C4-2B (cell line): ENCODE data around the gene BNC2.

Source experiments
- H3K27ac ChIP-seq: fragments of 450-650 bp; 2 replicates; pipeline ENCODE4 v1.5.1; 2017
- ZFX ChIP-seq: fragments of 450-650 bp; IDR thresholded peaks from 2 replicates; pipeline ENCODE4 v1.6.1; 2017
- TF ChIP-seq, protein P1 (sequence below): fragments of 450-650 bp; conservative IDR thresholded peaks from 2 replicates; pipeline ENCODE4 v1.5.1; 2017; ENCODE audit warnings: mild to moderate bottlenecking

BNC2 gene

DNA sequence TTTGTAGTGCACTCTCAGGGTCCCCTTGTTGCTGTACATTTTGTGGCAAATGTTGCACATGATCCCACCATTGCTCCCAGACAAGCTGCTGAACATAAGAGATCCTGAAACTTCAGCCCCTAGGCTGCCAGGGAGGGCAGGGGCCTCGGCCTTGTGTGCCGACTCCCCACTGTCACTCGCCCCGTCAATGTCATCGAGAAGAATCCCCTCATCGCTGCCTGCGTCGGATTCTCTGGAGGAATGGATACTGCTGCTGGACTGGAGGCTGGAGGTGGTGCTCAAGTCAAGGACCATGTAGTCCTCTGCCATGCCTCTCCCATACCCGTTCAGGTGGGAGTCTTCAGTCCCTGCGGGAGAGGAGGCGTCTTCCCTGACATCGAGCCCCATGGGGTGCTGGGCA is 451.3 kb downstream of the BNC2 start:
- no peak overlapping the region for H3K27ac ChIP-seq
- TF ChIP-seq, protein P1, sequence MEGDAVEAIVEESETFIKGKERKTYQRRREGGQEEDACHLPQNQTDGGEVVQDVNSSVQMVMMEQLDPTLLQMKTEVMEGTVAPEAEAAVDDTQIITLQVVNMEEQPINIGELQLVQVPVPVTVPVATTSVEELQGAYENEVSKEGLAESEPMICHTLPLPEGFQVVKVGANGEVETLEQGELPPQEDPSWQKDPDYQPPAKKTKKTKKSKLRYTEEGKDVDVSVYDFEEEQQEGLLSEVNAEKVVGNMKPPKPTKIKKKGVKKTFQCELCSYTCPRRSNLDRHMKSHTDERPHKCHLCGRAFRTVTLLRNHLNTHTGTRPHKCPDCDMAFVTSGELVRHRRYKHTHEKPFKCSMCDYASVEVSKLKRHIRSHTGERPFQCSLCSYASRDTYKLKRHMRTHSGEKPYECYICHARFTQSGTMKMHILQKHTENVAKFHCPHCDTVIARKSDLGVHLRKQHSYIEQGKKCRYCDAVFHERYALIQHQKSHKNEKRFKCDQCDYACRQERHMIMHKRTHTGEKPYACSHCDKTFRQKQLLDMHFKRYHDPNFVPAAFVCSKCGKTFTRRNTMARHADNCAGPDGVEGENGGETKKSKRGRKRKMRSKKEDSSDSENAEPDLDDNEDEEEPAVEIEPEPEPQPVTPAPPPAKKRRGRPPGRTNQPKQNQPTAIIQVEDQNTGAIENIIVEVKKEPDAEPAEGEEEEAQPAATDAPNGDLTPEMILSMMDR = no peak
- TF ChIP-seq ZFX = no peak

DNA sequence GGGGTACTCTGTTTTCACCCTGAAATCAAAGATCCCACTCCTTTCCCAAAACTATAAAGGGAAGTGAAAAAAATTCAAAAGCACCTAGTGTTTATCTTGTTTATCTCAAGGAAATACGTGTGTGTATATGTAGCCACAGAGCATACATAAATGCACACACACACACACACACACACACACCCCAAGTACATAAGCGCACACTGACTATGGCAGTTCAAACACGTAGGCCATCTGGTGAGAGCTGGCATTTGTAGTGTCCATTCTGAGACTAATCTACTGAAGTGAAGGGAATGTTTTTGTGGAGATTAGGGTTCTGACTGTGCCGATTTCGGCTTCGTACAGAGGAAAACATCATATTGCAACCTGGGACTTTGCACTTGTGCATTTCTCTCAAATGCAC is 451.7 kb downstream of the BNC2 start:
- no peak overlapping the region for H3K27ac ChIP-seq

DNA sequence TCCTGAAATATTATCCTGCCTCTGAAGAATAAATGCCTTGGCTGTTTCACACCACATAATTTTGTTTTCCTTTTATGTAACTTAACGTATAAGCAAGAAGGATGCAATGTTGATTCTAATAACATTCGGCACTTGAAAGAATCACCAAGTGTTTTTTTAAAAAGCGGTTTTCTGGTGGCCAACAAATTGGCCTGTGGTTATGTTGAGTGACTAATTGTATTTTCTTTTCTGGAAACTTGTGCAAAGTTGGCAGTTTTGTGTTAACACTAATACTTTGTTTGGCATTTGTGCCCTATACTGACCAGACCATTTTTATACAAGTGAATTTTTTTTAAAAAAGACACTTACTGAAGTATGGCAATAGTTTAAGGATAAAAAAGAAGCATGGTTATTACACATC is 452.7 kb downstream of the BNC2 start:
- H3K27ac ChIP-seq = no peak overlapping the region
- TF ChIP-seq ZFX = no peak
- TF ChIP-seq, protein P1 = no peak

More for the DNA sequence above, 451.7 kb downstream of the BNC2 start:
- TF ChIP-seq ZFX = no peak
- TF ChIP-seq, protein P1 = no peak

DNA sequence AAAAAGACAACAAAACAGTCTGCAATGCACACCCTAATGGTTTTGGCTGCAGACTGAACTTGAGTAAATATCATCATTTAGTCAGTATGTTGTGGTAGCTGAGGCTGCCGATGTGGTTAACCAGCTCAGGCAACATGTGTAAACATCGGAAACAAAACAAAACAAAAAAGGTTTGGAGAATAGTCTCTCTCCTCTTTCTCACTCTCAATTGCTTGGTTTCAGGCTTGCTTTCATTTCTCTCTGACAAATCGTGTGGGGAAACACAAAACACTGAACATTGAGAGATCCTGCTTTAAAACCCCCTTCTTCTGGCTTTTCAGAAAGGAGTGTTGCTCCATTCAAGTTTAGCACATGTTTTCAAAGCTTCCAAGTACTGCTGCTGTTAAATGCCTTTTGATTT is 453.3 kb downstream of the BNC2 start:
- no peak for TF ChIP-seq ZFX
- TF ChIP-seq, protein P1 = no peak
- H3K27ac ChIP-seq = no peak overlapping the region

DNA sequence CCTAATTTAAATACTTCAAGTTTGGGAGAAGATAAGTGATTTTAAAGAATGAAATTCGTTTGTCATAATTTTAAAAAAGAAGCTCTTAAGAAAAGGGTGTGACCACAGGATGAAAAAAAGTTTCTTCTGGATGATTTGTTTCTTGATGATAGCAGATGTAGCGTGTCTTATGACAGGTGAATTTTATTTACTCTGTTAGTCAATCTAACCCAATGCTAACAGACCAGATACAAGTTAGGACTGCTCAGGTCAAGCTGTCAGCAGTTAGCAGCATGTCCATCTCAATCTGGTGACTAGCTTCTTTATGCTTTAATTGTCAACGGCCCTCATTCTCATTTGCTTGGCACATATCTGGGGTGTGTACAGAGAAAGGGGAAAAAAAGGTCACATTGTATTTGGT is 456.0 kb downstream of the BNC2 start:
- no peak overlapping the region for H3K27ac ChIP-seq

DNA sequence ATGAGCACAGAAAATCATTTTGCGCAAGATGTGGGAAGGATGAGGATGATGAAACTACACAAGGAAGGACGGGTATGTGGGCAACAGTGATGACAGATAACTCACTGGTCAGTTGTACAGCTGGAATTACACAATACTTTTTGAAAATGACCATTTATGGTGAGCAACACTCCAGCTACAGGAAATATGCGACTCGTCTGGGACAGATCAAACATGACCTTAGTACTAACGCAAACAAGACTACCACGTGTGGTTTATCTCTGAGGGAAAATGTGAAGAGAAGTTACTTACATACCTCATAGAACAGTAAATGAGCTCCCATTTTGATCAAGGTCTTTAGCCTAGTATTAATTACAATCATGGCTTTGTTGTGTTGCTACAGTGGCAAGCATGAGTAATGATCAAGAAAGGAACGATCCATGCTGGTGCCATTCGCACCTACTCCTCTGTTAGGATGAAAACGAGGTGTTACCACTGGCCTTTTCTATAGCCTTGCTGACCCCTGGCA is 456.9 kb downstream of the BNC2 start:
- no peak overlapping the region for H3K27ac ChIP-seq
- TF ChIP-seq, protein P1 = no peak
- no peak for TF ChIP-seq ZFX

More for the DNA sequence above, 456.0 kb downstream of the BNC2 start:
- no peak for TF ChIP-seq ZFX
- TF ChIP-seq, protein P1 = no peak

DNA sequence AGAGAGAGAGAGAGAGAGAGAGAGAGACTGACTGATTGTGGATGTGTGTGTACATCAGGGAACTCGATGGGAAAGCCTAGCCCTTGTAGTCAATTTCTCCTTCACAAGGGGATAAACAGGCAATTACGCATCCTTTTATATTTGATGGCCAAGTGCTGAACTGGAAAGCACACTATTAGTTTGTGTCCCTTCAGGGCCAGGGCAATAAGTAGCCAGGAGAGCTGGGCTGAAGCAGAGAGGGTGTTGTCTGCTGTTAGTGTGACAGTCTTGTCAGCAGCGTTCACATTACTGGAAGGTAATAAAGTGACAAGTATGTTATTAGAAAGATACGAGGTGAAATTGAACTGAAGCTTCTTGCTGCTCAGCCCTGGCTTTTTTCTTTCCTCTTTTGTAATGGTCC is 457.7 kb downstream of the BNC2 start:
- no peak overlapping the region for H3K27ac ChIP-seq

More for the DNA sequence above, 457.7 kb downstream of the BNC2 start:
- no peak for TF ChIP-seq ZFX
- TF ChIP-seq, protein P1 = no peak
